Astrocyte of the spinal cord (primary cell): ENCODE results near the gene HDGFL3.

Experiments used
- DNase-seq: peaks from one replicate; pipeline ENCODE4 v3.0.0; 2011; ENCODE audit warnings: low read depth, low spot score
- H3K4me3 ChIP-seq: 2 replicates; pipeline ENCODE4 v1.5.1; 2011; ENCODE audit warnings: low read depth, mild to moderate bottlenecking, low read length, moderate library complexity
- CTCF ChIP-seq: IDR thresholded peaks from 2 replicates; pipeline ENCODE4 v1.5.1; 2012; ENCODE audit warnings: low read depth, mild to moderate bottlenecking, low read length, inconsistent platforms
- in situ Hi-C: cut with HindIII; loops from 2 replicates; pipeline ENCODE4 v1.10.0; 2017; ENCODE audit warnings: low sequenced_read_pairs

Gene HDGFL3

DNA sequence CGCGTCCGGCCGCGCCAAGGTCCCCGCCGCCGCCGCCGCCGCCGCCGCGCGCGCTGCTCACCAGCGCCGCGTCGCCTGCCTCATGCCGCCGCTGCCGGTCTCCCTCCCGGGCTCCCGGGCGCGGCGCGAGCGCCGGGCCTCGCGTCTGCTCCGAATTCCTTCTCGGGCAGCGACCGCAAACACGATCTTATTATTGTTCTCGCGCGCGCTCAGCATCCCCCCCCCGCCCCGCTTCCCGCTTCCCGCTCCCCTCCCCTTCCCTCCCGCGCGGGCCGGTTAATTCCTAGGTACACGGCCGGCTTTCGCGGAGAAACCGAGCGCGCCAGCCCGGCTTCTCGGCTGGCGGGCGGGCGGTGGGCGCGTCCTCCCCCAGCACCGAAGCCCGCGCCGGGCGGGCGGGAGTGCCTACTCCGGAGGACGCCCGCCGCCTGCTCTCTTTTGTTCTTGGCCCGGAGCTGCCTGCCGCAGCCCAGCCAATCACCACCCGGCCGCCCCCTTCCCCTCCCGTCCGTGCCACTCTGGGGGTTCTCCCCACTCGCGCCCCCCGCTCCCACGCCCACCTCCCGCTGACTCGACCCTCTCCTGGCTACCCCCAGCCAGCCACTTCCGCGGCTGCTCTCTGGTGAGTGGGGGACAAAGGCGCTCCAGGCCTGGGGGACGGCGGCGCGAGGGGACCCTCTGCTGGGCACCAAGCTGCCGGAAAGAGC is at the start of gene HDGFL3:
TSS of gene HDGFL3 (minus strand) at position 164 of the 707 bp plus-strand sequence. CDS start 409 bp downstream, outside the sequence.
- in situ Hi-C loops, result no loop called here
- peak; percentile 8 for TF ChIP-seq CTCF
- H3K4me3 ChIP-seq, result peak within 1 kb of the TSS; percentile 87
- DNase-seq, result peak; percentile 70

- H3K4me3 ChIP-seq, result no peak overlapping the region
- TF ChIP-seq CTCF, result no peak
- in situ Hi-C loops, result no loop called here
- DNase-seq, result no peak
Measured at GRCh38 chr15:83250781-83251180, 43.2 kb upstream of the HDGFL3 start.

GRCh38 chr15:83249030-83249343 is 41.4 kb upstream of the HDGFL3 start:
- no peak overlapping the region for H3K4me3 ChIP-seq
- DNase-seq, result no peak
- TF ChIP-seq CTCF, result no peak
- in situ Hi-C loops, result no loop called here

DNA sequence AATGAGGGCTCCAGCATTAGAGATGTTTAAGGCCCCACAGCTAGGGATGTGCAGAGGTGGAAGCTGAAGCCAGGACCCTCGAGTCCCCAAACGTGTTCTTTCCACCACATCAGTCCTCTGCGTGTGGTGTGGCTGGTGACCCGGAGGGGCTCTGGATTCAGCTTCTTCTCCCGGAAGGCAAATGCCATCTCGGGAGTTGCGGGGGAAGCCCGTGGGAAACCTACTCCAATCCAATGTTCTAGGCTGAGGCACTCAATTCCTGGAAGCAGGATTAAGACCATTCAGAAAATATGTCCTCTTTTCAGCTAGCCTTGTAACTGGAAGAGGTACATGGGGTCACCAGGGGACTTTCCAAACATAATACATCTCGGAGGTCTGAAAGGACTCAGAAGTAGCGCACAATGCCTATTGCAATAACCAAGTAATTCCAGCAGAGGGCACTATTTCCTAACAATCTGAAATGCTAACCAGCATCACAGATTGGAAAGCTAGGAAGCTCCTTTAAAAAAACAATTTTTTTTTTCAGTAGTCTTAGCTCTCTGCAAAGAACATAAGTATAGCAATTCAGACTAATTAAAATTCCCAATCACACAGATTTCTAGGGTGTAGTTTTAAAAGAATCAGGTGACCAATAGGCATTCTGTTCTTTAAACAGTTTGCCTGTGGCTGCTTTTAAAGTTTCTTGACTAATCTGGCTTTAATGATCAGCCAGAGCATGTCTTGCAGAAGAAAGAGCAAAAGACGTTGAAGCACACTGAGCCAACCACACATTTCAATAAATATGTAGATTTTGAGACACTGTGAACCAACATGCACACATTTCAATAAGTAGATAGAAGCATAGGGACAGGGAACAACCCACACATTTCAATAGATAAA is 40.8 kb upstream of the HDGFL3 start:
- peak; percentile 76 for TF ChIP-seq CTCF
- H3K4me3 ChIP-seq, result no peak overlapping the region
- DNase-seq, result peak; percentile 74
- in situ Hi-C loops, result no loop called here

DNA sequence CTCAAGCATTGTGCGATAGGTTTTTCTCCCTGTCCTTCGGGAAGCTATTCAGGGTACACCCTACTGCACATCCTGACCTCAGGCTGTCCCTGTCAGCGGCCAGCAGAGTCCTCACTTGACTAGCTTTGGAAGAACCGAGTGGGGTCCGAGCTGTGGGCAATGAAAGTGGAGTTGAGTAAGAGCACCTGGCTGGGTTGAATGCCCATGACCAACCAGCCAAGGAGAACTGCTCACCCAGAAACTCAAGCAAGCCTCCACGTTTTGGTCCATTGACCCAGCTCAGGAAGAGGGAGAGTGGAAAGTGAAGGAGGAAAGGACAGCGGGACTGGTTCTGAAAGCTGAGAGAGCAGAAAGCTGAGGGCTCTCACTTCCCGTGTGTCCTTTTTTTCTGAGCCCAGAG is 36.0 kb upstream of the HDGFL3 start:
- no peak for TF ChIP-seq CTCF
- in situ Hi-C loops, result no loop called here
- no peak for DNase-seq
- H3K4me3 ChIP-seq, result no peak overlapping the region

DNA sequence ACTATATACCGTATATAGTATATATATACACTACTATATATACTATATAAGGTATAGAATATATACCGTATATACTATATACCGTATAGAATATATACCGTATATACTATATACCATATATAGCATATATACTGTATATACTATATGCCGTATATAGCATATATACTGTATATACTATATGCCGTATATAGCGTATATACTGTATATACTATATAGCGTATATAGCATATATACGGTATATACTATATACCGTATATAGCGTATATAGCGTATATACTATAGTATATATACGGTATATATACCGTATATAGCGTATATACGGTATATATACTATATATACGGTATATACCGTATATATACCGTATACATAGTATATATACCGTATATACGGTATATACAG is 22.6 kb upstream of the HDGFL3 start:
- no peak overlapping the region for H3K4me3 ChIP-seq
- no peak for TF ChIP-seq CTCF
- DNase-seq, result no peak
- in situ Hi-C loops, result no loop called here
